Mucosa of stomach (tissue), 1 donor: ENCODE measurements around the gene SOBP.

Source experiments
- H3K27me3 ChIP-seq: one replicate; pipeline ENCODE4 v1.7.0; 2013; ENCODE audit warnings: mild to moderate bottlenecking, low read length; ENCODE audit not compliant: control insufficient read depth, insufficient read depth
- H3K36me3 ChIP-seq: one replicate; pipeline ENCODE4 v1.7.0; 2013; ENCODE audit warnings: low read length; ENCODE audit not compliant: control insufficient read depth, insufficient read depth
- H3K4me1 ChIP-seq: one replicate; pipeline ENCODE4 v1.7.0; 2013; ENCODE audit warnings: mild to moderate bottlenecking, low read length; ENCODE audit not compliant: control insufficient read depth, insufficient read depth
- H3K4me3 ChIP-seq: one replicate; pipeline ENCODE4 v1.7.0; 2013; ENCODE audit warnings: low read length
- H3K9ac ChIP-seq: one replicate; pipeline ENCODE4 v1.7.0; 2013; ENCODE audit warnings: mild to moderate bottlenecking, low read length, moderate library complexity
- H3K9me3 ChIP-seq: one replicate; pipeline ENCODE4 v1.7.0; 2013; ENCODE audit warnings: mild to moderate bottlenecking, low read length, moderate library complexity; ENCODE audit not compliant: control insufficient read depth
- donor health status: Pancreatic carcinoma.

Gene SOBP

GRCh38 chr6:107645740-107646139 is 155.8 kb downstream of the SOBP start:
- H3K9ac ChIP-seq, result no peak overlapping the region
- no peaks in the 10 kb centered on the region for H3K9me3 ChIP-seq
- H3K4me1 ChIP-seq, result peaks cover 8% of the 10 kb centered on the region

GRCh38 chr6:107646176-107646575 is 156.3 kb downstream of the SOBP start:
- Histone ChIP-seq H3K4me3 (no peak overlapping the region), H3K9ac (no peak overlapping the region), H3K9me3 (no peaks in the 10 kb centered on the region), H3K27me3 (no peaks in the 10 kb centered on the region), H3K36me3 (no peaks in the 10 kb centered on the region), H3K4me1 (peaks cover 8% of the 10 kb centered on the region)

More at GRCh38 chr6:107645740-107646139, 155.8 kb downstream of the SOBP start:
- Histone ChIP-seq H3K36me3 (no peaks in the 10 kb centered on the region), H3K27me3 (no peaks in the 10 kb centered on the region), H3K4me3 (no peak overlapping the region)

GRCh38 chr6:107646776-107647438 is 157.0 kb downstream of the SOBP start:
- peaks cover 8% of the 10 kb centered on the region for H3K4me1 ChIP-seq
- no peaks in the 10 kb centered on the region for H3K9me3 ChIP-seq
- H3K4me3 ChIP-seq, result no peak overlapping the region
- H3K9ac ChIP-seq, result no peak overlapping the region
- no peaks in the 10 kb centered on the region for H3K36me3 ChIP-seq
- no peaks in the 10 kb centered on the region for H3K27me3 ChIP-seq

- Histone ChIP-seq H3K9ac (no peak overlapping the region), H3K4me1 (peaks cover 8% of the 10 kb centered on the region), H3K27me3 (no peaks in the 10 kb centered on the region), H3K4me3 (no peak overlapping the region), H3K9me3 (no peaks in the 10 kb centered on the region), H3K36me3 (no peaks in the 10 kb centered on the region)
Measured at GRCh38 chr6:107647439-107647948, 157.6 kb downstream of the SOBP start.

GRCh38 chr6:107648983-107649382 is 159.1 kb downstream of the SOBP start:
- H3K4me1 ChIP-seq, result peaks cover 12% of the 10 kb centered on the region
- H3K9me3 ChIP-seq, result no peaks in the 10 kb centered on the region
- no peaks in the 10 kb centered on the region for H3K27me3 ChIP-seq
- H3K9ac ChIP-seq, result no peak overlapping the region
- H3K4me3 ChIP-seq, result no peak overlapping the region
- H3K36me3 ChIP-seq, result no peaks in the 10 kb centered on the region

- Histone ChIP-seq H3K9me3 (no peaks in the 10 kb centered on the region), H3K9ac (no peak overlapping the region), H3K36me3 (no peaks in the 10 kb centered on the region), H3K27me3 (no peaks in the 10 kb centered on the region), H3K4me1 (peaks cover 6% of the 10 kb centered on the region), H3K4me3 (no peak overlapping the region)
Measured at GRCh38 chr6:107652526-107653182, 162.7 kb downstream of the SOBP start.

GRCh38 chr6:107653183-107653580 is 163.3 kb downstream of the SOBP start:
- Histone ChIP-seq H3K9me3 (no peaks in the 10 kb centered on the region), H3K36me3 (no peaks in the 10 kb centered on the region), H3K4me1 (peaks cover 6% of the 10 kb centered on the region), H3K27me3 (no peaks in the 10 kb centered on the region), H3K4me3 (no peak overlapping the region), H3K9ac (no peak overlapping the region)

GRCh38 chr6:107653861-107654394 is 164.0 kb downstream of the SOBP start:
- Histone ChIP-seq H3K27me3 (no peaks in the 10 kb centered on the region), H3K9me3 (no peaks in the 10 kb centered on the region), H3K4me3 (no peak overlapping the region), H3K4me1 (peaks cover 6% of the 10 kb centered on the region), H3K36me3 (no peaks in the 10 kb centered on the region), H3K9ac (no peak overlapping the region)

GRCh38 chr6:107654764-107655163 is 164.8 kb downstream of the SOBP start:
- Histone ChIP-seq H3K4me1 (peaks cover 6% of the 10 kb centered on the region), H3K4me3 (no peak overlapping the region), H3K27me3 (no peaks in the 10 kb centered on the region), H3K36me3 (no peaks in the 10 kb centered on the region), H3K9me3 (no peaks in the 10 kb centered on the region), H3K9ac (no peak overlapping the region)

GRCh38 chr6:107655245-107655644 is 165.3 kb downstream of the SOBP start:
- H3K27me3 ChIP-seq, result no peaks in the 10 kb centered on the region
- H3K4me1 ChIP-seq, result peaks cover 6% of the 10 kb centered on the region
- H3K9ac ChIP-seq, result no peak overlapping the region
- no peaks in the 10 kb centered on the region for H3K9me3 ChIP-seq
- H3K36me3 ChIP-seq, result no peaks in the 10 kb centered on the region
- H3K4me3 ChIP-seq, result no peak overlapping the region

GRCh38 chr6:107655864-107656263 is 165.9 kb downstream of the SOBP start:
- Histone ChIP-seq H3K4me1 (peaks cover 6% of the 10 kb centered on the region), H3K4me3 (no peak overlapping the region), H3K9me3 (no peaks in the 10 kb centered on the region), H3K27me3 (no peaks in the 10 kb centered on the region), H3K9ac (no peak overlapping the region), H3K36me3 (no peaks in the 10 kb centered on the region)

GRCh38 chr6:107656401-107656800 is 166.5 kb downstream of the SOBP start:
- Histone ChIP-seq H3K4me1 (peaks cover 6% of the 10 kb centered on the region), H3K36me3 (no peaks in the 10 kb centered on the region)

More at GRCh38 chr6:107656401-107656800, 166.5 kb downstream of the SOBP start:
- Histone ChIP-seq H3K4me3 (no peak overlapping the region), H3K27me3 (no peaks in the 10 kb centered on the region), H3K9me3 (no peaks in the 10 kb centered on the region), H3K9ac (no peak overlapping the region)
